HS-27A (cell line): ENCODE measurements around the gene LTBP2.
"Not testable (repeated sequence)": the region's sequence is repeated elsewhere in the genome, so short reads cannot be mapped to it uniquely, and the experiment has no call there.

Experiments
- DNase-seq: peaks from one replicate; pipeline ENCODE4 v3.0.0-alpha.2; 2012; ENCODE audit warnings: low read depth, missing footprints

LTBP2 gene

GRCh38 chr14:74551001-74551400, 61.0 kb downstream of the LTBP2 start:
- no peak for DNase-seq

GRCh38 chr14:74550071-74550470, 62.0 kb downstream of the LTBP2 start:
- DNase-seq, result no peak

- no peak for DNase-seq
Observed at GRCh38 chr14:74549588-74549987, 62.4 kb downstream of the LTBP2 start.

GRCh38 chr14:74548881-74549280, 63.2 kb downstream of the LTBP2 start:
- no peak for DNase-seq

GRCh38 chr14:74547331-74547927, 64.6 kb downstream of the LTBP2 start:
- DNase-seq, result no peak

- DNase-seq, result peak; percentile 38
Observed at GRCh38 chr14:74546416-74546815, 65.6 kb downstream of the LTBP2 start.

- DNase-seq, result no peak
Observed at GRCh38 chr14:74545386-74545785, 66.7 kb downstream of the LTBP2 start.

GRCh38 chr14:74543771-74544438, 68.1 kb downstream of the LTBP2 start:
- no peak for DNase-seq

GRCh38 chr14:74542056-74542685, 69.9 kb downstream of the LTBP2 start:
- no peak for DNase-seq

- DNase-seq, result no peak
Observed at GRCh38 chr14:74541225-74541624, 70.8 kb downstream of the LTBP2 start.

GRCh38 chr14:74539503-74539902, 72.5 kb downstream of the LTBP2 start:
- no peak for DNase-seq

GRCh38 chr14:74538411-74539391, 73.3 kb downstream of the LTBP2 start:
- DNase-seq, result no peak

- not testable (repeated sequence) for DNase-seq
Observed at GRCh38 chr14:74536336-74536735, 75.7 kb downstream of the LTBP2 start.

- DNase-seq, result no peak
Observed at GRCh38 chr14:74535756-74536325, 76.2 kb downstream of the LTBP2 start.

GRCh38 chr14:74533576-74533975, 78.5 kb downstream of the LTBP2 start:
- no peak for DNase-seq

GRCh38 chr14:74532246-74532645, 79.8 kb downstream of the LTBP2 start:
- no peak for DNase-seq

GRCh38 chr14:74531467-74531866, 80.6 kb downstream of the LTBP2 start:
- DNase-seq, result peak; percentile 33

- DNase-seq, result no peak
Observed at GRCh38 chr14:74531006-74531405, 81.0 kb downstream of the LTBP2 start.

GRCh38 chr14:74528886-74529285, 83.2 kb downstream of the LTBP2 start:
- no peak for DNase-seq

- DNase-seq, result no peak
Observed at GRCh38 chr14:74528406-74528805, 83.6 kb downstream of the LTBP2 start.

GRCh38 chr14:74527736-74528280, 84.2 kb downstream of the LTBP2 start:
- no peak for DNase-seq
